CD4-positive, alpha-beta T cell (primary cell): ENCODE results near the gene SPECC1. TPM values are rescaled to one million over a fixed set of nuclear protein-coding genes. Genes with fewer than 3 reads are reported as not detected.

Experiments used
- ATAC-seq: fragments of 200-7000 bp; cut with Tn5 transposase; one replicate; pipeline ENCODE4 v1.10.0; 2022; ENCODE audit warnings: mild to moderate bottlenecking; ENCODE audit not compliant: poor library complexity
- CTCF ChIA-PET: fragments of 350-600 bp; sonication (Branson Sonifier 250); formaldehyde crosslinking; loops from one replicate; lab custom pipeline; 2021; ENCODE audit warnings: antibody characterized with exemption, inconsistent platforms; lab: Charles Lee
- POLR2A ChIA-PET: fragments of 350-600 bp; sonication (Branson Sonifier 250); formaldehyde crosslinking; loops from one replicate; lab custom pipeline; 2021; ENCODE audit warnings: antibody characterized with exemption, inconsistent platforms; lab: Charles Lee
- DNase-seq, 14 experiments: peaks; one replicate each; pipeline ENCODE4 v3.0.0-alpha.2; 2013 to 2020; ENCODE audit warnings: mixed read lengths in 2 of 14
- H3K27ac ChIP-seq, 2 donors: one replicate each; pipeline versions ENCODE4 v1.5.1 to v1.7.0; 2013; ENCODE audit warnings: low read length in 2 of 2, low read depth in 1 of 2, mild to moderate bottlenecking in 1 of 2
- H3K27me3 ChIP-seq, 2 experiments: 1 replicate in 1 of 2; 2 replicates in 1 of 2; pipeline versions ENCODE4 v1.6.1 to v1.7.0; 2013; ENCODE audit warnings: low read length in 2 of 2, control low read depth in 1 of 2, mild to moderate bottlenecking in 1 of 2, moderate library complexity in 1 of 2; ENCODE audit not compliant: insufficient read depth in 2 of 2, control insufficient read depth in 1 of 2
- H3K36me3 ChIP-seq: one replicate; pipeline ENCODE4 v1.6.1; 2013; ENCODE audit warnings: low read length, control low read depth; ENCODE audit not compliant: insufficient read depth
- H3K4me1 ChIP-seq: one replicate; pipeline ENCODE4 v1.6.1; 2013; ENCODE audit warnings: low read length, control low read depth; ENCODE audit not compliant: insufficient read depth
- H3K4me3 ChIP-seq: one replicate; pipeline ENCODE4 v1.5.1; 2013; ENCODE audit warnings: mild to moderate bottlenecking, low read length, moderate library complexity
- H3K9me3 ChIP-seq, 2 experiments: 1 replicate in 1 of 2; 2 replicates in 1 of 2; pipeline versions ENCODE4 v1.6.1 to v1.7.0; 2013; ENCODE audit warnings: low read length in 2 of 2, mild to moderate bottlenecking in 2 of 2, control low read depth in 1 of 2, moderate library complexity in 1 of 2; ENCODE audit not compliant: control insufficient read depth in 1 of 2, insufficient read depth in 1 of 2
- H3K27ac Mint-ChIP-seq: one replicate; pipeline ENCODE4 v1.8.0; 2020; ENCODE audit warnings: mixed read lengths
- H3K27me3 Mint-ChIP-seq: one replicate; pipeline ENCODE4 v1.8.0; 2021; ENCODE audit warnings: mixed read lengths
- H3K36me3 Mint-ChIP-seq: one replicate; pipeline ENCODE4 v1.8.0; 2021; ENCODE audit warnings: low read depth, mixed read lengths
- H3K4me1 Mint-ChIP-seq: one replicate; pipeline ENCODE4 v1.8.0; 2021; ENCODE audit warnings: low read depth, mixed read lengths
- H3K4me3 Mint-ChIP-seq: one replicate; pipeline ENCODE4 v1.8.0; 2020; ENCODE audit warnings: mild to moderate bottlenecking, mixed read lengths
- H3K9me3 Mint-ChIP-seq: one replicate; pipeline ENCODE4 v1.8.0; 2020; ENCODE audit warnings: mixed read lengths
- CTCF ChIP-seq: fragments of 200-600 bp; IDR thresholded peaks from one replicate; pipeline ENCODE4 v1.8.0; 2022; ENCODE audit warnings: antibody characterized with exemption, mild to moderate bottlenecking
- intact Hi-C, 2 experiments: fragments of 100-400 bp; cut with DNase I in 1 of 2; cut with micrococcal nuclease in 1 of 2; formaldehyde crosslinking; loops; one replicate each; pipeline versions ENCODE4 v1.15.1 to v1.9.0; 2023 to 2025; cut with DNase I, micrococcal nuclease
- total RNA-seq, 174 experiments: library from RNA in 2 of 174; stranded (reverse) in 2 of 174; gene quantifications; one replicate each; pipeline ENCODE4 v1.2.3 and lab custom pipeline; 2021 to 2026

Gene SPECC1
- total RNA-seq, 2 experiments from 2014 or later, result 4.3 to 4.4 TPM

GRCh38 chr17:20071824-20072691, 62.9 kb downstream of the SPECC1 start:
- ATAC-seq (no peak), DNase-seq (no peak)
- Histone ChIP-seq H3K9me3 (no peaks in the 10 kb centered on the region), H3K4me1 (peaks cover 28% of the 10 kb centered on the region), H3K27me3 (no peaks in the 10 kb centered on the region), H3K4me3 (no peak overlapping the region), H3K27ac (no peak overlapping the region), H3K36me3 (no peaks in the 10 kb centered on the region)
- intact Hi-C loops, result no loop called here
- H3K36me3 Mint-ChIP-seq, result no peaks in the 10 kb centered on the region
- H3K27ac Mint-ChIP-seq, result no peak overlapping the region
- H3K4me3 Mint-ChIP-seq, result no peak overlapping the region
- H3K27me3 Mint-ChIP-seq, result no peaks in the 10 kb centered on the region
- no peaks in the 10 kb centered on the region for H3K9me3 Mint-ChIP-seq
- ChIA-PET POLR2A (interaction anchor here (1.0 kb wide), 1 partner anchor 63 kb away, joined by 3 read pairs; the partner anchor contains the start of gene SPECC1), CTCF (interaction anchor here (0.5 to 0.9 kb wide), 2 partner anchors 79 to 178 kb away, joined by 3 read pairs; no protein-coding TSS in a partner anchor)
- H3K4me1 Mint-ChIP-seq, result peaks cover 17% of the 10 kb centered on the region
- no peak for TF ChIP-seq CTCF

- no peaks in the 10 kb centered on the region for H3K27me3 Mint-ChIP-seq
- no peaks in the 10 kb centered on the region for H3K27me3 ChIP-seq
- H3K27ac ChIP-seq, result no peak overlapping the region
- intact Hi-C loops, result no loop called here
- TF ChIP-seq CTCF, result no peak
- H3K27ac Mint-ChIP-seq, result no peak overlapping the region
- POLR2A ChIA-PET, result no interaction called here
- ATAC-seq (no peak), DNase-seq (no peak)
- no peak overlapping the region for H3K4me3 ChIP-seq
- H3K9me3 ChIP-seq, result no peaks in the 10 kb centered on the region
- peaks cover 28% of the 10 kb centered on the region for H3K4me1 ChIP-seq
- H3K36me3 Mint-ChIP-seq, result no peaks in the 10 kb centered on the region
- H3K4me3 Mint-ChIP-seq, result no peak overlapping the region
- no peaks in the 10 kb centered on the region for H3K36me3 ChIP-seq
- CTCF ChIA-PET, result interaction anchor here (0.9 kb wide), 1 partner anchor 80 kb away, joined by 3 read pairs; no protein-coding TSS in a partner anchor
- H3K4me1 Mint-ChIP-seq, result peaks cover 17% of the 10 kb centered on the region
- no peaks in the 10 kb centered on the region for H3K9me3 Mint-ChIP-seq
Measured at GRCh38 chr17:20072692-20072992, 63.5 kb downstream of the SPECC1 start.

DNA sequence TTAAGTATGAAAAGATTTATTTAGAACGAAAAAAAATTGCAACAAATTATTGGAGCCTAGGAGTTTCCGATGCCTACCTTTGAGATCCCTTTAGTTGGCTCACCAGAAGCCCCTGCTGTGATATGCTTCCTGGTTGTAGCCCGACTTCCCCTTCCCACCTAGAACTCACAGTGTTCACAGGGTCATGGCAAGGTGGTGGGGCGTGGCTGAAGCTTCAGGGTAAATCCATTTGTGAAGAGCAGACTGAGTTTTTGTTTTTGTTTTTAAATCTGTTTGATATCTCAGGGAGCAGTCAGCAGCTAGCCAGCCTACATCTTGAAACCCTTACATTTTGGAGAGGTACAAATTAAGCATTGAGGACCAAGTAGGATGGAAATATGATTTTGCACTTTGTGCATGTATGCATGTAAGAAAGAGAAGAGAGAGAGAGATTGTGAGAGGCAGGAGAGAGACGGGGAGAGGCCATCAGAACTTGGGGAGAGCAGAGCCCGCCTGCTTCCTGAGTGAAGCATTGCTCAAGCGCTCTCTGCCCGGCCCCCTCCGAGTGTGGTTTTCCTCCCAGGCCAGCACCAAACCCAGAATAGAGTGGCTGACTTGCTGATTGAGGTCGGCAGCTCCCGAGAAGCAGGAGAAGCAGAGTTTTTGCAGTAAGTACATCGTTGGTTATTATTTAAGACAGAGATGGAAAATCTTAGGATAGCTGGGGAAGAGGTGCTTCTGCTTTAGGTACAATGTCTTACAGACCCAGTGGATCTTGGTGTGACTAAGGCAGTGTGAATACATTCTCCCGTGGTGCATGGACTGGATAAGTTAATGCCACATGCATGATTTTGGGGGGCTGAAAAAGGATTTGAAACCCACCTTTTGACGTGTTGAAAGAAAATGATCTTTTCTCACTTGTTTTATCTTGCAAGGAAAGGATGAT, 64.2 kb downstream of the SPECC1 start:
- Mint-ChIP-seq H3K27ac (peak overlapping the region; percentile 0), H3K4me1 (peaks cover 17% of the 10 kb centered on the region), H3K4me3 (peak overlapping the region; percentile 55), H3K27me3 (peaks cover 3% of the 10 kb centered on the region), H3K9me3 (no peaks in the 10 kb centered on the region), H3K36me3 (no peaks in the 10 kb centered on the region)
- H3K9me3 ChIP-seq, result no peaks in the 10 kb centered on the region
- no peaks in the 10 kb centered on the region for H3K27me3 ChIP-seq
- DNase-seq, result peak in 12 of 14 experiments; percentile 4 to 58 (median 26)
- H3K36me3 ChIP-seq, result no peaks in the 10 kb centered on the region
- peak; percentile 79 for ATAC-seq
- ChIA-PET POLR2A (no interaction called here), CTCF (no interaction called here)
- H3K4me3 ChIP-seq, result peak overlapping the region; percentile 39
- intact Hi-C loops, result no loop called here
- H3K4me1 ChIP-seq, result peaks cover 28% of the 10 kb centered on the region
- no peak overlapping the region for H3K27ac ChIP-seq
- TF ChIP-seq CTCF, result no peak
